ENCODE measurements around the gene TSEN2. TPM values are rescaled to one million over a fixed set of nuclear protein-coding genes. Genes with fewer than 3 reads are reported as not detected.
"Not testable (repeated sequence)": the region's sequence is repeated elsewhere in the genome, so short reads cannot be mapped to it uniquely, and the experiment has no call there.

Gene TSEN2
- polyA plus RNA-seq, 4 donors = 16.9 to 36.5 (median 25.7) TPM

DNA sequence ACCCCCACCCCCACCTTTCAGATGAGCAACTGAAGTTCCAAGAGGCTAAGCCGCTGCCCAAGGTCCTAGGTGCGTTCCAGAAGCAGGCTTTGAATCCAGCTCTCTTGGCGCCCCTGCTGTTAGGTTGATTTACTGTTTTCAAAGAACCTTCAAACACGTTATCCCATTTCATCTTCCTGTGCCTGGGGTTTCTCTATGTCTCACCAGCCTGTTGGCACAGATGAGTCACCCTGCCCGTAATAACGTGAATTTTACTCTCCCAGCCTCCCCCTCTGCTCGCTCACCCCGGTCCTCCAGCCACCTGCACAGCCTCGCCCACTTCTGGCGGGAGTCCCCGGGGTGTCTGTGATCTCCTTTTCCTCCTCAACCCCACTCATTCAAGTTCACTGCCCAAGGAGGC lies 13.0 kb upstream of the TSEN2 start:
- DNase-seq (ENCODE audit: low read depth in 4 of 4, low spot score in 2 of 4) = no peak

DNA sequence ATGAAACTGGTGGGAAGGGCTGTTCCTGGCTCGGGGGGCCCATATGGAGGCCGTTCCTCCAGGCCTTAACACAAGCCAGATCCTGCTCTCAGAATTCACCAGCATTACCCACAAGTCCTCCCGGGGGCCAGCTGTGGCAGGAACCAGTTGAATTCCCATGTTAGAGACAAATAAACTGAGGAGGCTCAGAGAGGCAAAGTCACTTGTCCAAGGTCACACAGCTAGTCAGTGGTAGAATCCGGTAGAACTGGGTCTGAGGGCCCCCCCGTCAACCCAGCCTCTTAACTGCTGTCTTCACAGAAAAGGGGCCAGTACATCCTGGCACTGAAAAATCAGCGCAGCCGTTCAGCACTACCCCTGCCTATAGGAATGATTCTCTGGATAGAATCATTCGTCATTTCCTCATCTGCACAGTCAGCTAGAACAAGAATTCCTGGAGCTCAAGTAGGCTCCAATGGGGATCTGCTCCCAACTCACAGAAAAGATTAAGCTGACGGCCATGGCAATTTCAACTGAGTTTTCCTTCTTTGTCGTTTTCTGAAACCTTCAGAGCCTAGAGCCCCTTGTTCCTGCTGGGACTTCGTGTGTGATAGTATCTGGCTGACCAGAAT lies 12.2 kb upstream of the TSEN2 start:
- no peak for DNase-seq (ENCODE audit: low read depth in 4 of 4, low spot score in 2 of 4)

DNA sequence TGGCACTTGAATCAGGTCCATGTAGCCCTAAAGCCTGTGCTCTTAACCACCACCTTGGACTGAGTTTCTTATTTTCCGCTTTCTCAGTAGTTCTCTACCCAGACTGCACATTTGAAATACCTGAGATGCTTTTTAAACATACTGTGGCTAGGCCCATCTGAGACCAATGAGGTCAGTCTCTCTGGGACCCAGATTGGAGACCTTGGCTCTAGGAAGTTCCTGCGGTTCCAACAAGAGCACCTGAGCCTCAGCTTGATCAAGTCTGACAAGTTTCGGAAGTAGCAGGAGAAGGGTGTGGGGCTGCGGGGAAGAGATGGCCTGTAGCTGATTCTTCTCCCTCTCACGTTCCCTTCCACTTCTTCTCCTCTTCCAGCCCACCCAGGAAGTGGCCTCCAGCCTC lies 11.5 kb upstream of the TSEN2 start:
- DNase-seq (ENCODE audit: low read depth in 4 of 4, low spot score in 2 of 4) = no peak

DNA sequence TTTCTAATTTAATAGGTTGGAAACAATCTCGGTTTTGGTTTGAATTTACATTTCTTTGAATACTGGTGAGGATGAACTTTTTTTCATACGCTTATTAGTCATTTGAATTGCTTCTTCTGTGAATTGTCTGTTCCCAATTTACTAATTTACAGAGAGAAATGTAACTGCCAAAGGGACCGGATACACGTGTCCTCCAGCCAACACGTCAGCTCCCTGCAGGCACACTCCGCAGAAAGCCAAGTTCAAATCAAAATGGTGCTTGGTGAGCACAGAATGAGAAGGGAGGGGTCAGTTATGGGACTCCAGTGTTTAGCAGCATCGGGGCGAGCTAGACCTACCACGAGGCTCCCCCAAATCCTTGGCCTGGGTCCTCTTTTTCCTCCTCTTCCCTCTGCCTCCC lies 10.8 kb upstream of the TSEN2 start:
- DNase-seq (ENCODE audit: low read depth in 4 of 4, low spot score in 2 of 4) = no peak

DNA sequence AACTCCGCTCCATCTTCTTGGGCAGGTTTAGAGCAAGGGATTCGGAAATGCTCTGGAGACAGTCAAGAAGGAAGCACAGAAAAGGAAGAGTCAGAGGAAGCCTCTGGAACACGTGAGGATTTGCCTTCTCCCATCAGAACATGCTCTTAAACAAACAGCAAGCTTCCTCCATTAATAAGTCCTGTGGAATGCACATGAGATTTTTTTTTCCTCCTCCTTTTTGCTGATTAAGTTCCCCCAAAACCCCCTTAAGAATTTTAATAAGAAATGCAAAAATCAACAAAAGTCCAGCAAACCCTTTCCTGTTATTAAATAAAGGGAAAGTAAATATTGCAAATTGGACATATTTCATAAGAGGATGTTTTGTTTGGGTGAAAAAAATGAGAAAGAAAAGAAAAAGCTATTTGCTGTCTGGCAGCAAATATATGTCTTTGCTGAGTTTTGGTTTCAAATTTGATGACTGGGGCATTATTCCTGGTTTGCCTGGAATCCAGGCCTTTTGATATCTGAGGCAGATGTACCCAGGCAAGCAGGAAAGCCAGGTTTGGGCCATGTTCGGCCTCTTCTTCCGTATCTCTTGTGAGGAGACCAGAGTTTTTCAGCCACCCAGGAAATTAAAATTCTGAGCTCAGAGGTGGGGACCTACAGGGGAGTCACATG lies 7.9 kb upstream of the TSEN2 start:
- no peak for DNase-seq (ENCODE audit: low read depth in 4 of 4, low spot score in 2 of 4)

DNA sequence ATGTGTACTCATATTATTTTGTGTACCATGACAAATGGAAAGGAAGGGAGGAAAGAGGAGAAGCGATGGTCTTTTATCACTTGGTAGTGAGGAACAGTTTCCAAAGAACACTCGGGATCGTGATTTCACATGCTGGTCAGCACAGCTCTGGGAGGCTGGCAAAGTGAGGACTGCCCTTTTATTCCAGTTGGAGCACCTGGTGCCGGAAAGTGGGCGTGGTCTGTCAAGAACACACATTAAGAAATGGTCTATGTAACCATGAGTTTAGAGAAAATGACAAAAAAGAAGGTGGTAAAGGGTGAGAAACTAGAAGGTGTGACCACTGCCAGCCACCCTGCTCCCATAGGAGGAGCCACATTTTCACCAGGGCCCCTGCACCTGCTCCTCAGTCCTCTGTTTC lies 7.0 kb upstream of the TSEN2 start:
- no peak for DNase-seq (ENCODE audit: low read depth in 4 of 4, low spot score in 2 of 4)

DNA sequence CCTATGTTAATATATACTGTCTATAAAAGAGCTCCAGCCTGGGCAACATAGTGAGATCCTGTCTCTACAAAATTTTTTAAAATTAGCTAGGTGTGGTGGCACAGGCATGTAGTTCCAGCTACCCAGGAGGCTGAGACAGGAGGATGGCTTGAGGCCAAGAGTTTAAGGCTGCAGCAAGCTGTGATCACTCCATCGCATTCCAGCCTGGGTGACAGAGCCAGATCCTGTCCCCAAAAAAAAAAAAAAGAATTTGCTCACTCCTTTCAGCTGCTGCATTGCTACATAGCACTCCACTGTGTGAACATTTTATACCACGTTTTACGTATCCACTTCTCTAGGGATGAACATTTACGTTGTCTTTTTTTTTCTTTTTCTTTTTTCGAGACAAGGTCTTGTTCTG lies 6.0 kb upstream of the TSEN2 start:
- no peak for DNase-seq (ENCODE audit: low read depth in 4 of 4, low spot score in 2 of 4)

DNA sequence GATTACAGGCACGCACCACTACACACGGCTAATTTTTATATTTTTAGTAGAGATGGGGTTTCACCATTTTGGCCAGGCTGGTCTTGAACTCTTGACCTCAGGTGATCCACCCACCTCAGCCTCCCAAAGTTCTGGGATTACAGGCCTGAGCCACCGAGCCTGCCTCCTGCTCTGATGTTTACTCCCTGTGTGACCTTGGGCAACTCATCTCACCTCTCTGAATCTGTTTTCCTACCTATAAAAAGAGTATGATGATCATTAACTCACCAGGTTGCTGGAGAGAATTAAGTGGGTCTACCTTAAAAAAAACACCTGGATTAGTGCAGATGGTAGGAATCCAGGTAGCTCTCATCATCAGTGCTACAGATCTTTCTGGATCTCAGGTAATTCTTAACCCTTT lies 5.1 kb upstream of the TSEN2 start:
- DNase-seq (ENCODE audit: low read depth in 4 of 4, low spot score in 2 of 4) = not testable (repeated sequence)

DNA sequence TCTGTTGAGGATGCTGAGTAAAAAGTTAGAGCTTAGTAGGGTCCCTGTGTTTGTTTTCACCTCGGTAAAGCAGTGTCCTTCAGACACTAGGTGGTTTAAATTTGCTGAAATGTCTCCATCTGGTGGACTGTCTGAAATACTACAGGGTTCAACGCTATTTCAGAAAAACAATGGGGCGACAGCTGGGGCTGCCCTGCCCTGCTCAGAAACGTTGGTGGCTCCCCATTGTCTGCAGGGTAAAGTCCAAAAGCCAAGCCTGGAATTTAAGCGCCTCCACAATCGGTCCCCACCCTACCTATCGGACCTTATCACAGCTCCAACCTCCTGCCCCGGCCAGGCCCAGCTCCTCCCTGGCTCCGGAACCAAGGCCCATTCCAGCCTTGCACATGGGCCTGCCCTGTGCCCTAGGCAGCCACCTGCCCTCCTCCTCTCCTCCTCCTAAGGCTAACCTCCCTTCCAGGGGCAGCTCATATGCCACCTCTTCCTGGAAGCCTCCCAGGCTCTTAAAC lies 4.3 kb upstream of the TSEN2 start:
- DNase-seq (ENCODE audit: low read depth in 4 of 4, low spot score in 2 of 4) = no peak

DNA sequence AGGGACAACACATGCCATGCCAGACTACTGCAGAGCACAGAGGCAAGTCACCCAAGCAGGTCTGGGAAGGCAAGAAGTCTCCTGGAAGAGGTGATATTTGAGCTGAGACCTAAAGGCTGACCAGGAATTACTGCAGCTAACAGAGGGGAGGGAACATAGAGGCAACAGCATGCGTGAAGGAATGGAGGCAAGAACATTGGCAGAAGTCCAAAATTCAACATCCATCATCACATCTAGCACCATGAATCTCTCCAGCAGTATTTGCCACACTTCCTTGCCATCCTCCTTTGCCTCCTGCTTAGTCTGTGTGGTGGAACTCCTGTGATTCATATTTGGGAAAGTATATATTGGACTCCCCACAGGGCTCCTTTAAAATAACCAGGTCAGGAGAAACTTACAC lies 870 bp upstream of the TSEN2 start:
- DNase-seq (ENCODE audit: low read depth in 4 of 4, low spot score in 2 of 4) = no peak

DNA sequence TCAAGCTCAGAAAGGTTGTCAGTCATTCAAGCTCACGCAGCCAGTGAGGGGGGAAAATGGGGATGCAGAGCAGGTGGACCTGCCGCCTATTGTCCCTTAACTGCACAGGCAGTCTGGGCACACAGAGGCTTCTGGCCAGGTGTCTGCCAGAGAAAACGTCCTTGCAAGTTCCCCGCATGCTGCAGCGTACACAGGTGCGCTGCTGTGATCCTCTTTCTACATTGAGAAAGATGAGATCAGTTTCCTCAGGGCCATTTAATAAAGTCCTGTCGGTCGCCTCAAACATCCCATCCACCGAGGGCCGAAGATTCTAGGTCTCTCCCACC lies 445 bp upstream of the TSEN2 start:
- DNase-seq (ENCODE audit: low read depth in 4 of 4, low spot score in 2 of 4) = no peak

DNA sequence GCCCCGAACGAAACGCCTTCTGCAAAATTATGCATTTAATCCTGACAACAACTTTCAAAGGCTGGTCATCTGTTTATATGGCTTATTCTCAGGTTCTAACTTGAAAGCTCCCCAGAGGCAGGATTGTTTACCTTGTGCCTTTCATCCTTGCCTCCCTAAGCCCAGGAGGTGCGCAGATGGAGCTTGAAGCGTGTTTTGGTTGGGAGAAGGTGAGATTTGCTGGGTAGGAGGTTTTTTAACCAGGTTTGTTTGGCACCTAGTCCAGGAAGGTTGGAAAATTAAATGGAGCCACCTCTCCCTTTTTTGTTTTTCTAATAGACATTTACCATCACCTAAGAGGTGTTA lies 675 bp downstream of the TSEN2 start:
- DNase-seq (ENCODE audit: low read depth in 4 of 4, low spot score in 2 of 4) = no peak

DNA sequence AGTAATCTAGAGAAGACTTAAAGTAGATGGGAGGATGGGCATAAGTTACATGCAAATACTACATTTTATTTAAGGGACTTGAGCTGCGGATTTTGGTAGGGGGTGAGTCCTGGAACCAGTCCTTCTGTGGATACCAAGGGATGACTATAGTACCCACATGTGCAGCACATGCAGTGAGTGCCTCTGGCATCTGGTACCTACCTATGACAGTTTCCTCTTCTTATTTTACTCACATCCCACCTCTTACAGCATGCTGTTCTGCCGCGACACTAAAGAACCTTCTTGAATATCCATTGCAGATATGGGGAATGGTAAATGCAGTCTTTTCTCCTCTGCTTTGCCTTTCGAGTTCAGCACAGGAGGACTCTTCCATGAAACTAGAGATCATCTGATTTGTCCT lies 1.7 kb downstream of the TSEN2 start:
- DNase-seq (ENCODE audit: low read depth in 4 of 4, low spot score in 2 of 4) = no peak

DNA sequence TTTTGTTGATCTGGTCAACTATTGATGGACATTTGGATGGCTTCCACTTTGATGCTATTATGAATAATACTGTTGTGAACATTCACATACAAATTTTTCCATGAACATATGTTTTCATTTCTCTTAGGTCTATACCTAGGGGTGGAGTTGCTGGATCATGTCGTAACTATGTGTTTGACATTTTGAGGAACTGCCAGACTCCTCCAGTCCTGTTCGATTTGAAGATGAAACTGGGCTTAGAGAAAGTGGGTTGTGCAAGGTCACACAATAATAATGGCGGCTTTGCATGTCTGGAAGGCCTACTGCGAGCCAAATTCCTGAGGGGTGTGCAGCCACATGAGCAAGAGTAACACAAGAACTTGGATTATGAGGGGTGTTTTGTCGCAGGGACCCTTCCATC lies 2.6 kb downstream of the TSEN2 start:
- no peak for DNase-seq (ENCODE audit: low read depth in 4 of 4, low spot score in 2 of 4)

DNA sequence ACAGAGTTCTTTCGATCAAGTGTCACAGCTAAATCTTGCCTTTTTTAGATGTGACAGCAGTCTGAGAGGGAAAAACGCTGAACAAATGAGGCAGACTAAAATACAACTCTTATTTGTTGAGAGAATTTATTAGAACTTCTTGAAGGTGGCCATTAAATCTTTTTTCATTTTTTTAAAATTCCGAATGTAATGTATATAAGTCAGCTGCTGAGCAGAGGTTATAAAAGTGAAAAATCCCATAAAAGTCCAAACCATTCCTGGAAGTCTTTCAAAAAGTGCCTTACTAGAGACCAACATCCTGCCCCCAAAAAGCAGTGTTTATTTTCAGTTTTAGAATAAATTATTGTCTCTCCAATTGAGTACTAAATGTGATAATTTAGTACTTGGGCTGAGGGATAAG lies 3.1 kb downstream of the TSEN2 start:
- no peak for DNase-seq (ENCODE audit: low read depth in 4 of 4, low spot score in 2 of 4)

DNA sequence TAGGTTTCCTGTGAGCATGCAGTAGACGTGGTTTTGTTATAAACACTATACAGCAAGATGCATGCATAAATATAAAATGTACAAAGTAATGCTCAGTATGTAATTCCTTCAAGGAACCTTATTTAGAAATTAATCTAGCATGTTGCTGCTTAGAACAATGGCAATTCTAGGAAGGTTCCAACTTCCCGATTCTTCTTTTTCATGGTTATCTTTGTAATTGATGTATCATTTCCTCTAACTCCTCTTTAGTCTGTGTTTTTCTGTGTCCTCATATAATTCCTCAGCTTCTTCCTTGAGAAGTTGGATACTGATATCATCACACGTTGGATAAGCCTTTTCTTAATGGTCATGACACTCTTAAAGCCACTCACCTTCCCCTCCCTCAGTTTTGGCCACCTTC lies 3.5 kb downstream of the TSEN2 start:
- no peak for DNase-seq (ENCODE audit: low read depth in 4 of 4, low spot score in 2 of 4)

DNA sequence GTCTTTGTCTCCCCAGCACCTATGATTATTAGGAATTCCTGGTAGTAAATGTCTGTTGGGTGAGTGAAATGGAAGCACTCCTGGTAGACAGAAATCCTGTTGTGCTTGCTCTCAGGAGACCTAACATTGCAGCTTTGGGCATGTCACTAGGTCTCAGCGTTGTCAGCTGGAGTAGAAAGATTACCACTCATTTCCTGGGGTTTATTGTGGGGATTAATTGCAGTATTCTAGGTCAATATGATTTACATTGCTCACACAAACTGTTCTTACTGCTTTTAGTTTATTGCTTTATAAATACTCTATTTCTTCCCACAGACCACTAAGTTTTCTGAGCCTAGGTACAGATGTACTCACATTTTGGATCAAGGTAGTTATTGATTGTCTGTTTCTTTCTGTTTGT lies 5.1 kb downstream of the TSEN2 start:
- DNase-seq (ENCODE audit: low read depth in 4 of 4, low spot score in 2 of 4) = no peak

DNA sequence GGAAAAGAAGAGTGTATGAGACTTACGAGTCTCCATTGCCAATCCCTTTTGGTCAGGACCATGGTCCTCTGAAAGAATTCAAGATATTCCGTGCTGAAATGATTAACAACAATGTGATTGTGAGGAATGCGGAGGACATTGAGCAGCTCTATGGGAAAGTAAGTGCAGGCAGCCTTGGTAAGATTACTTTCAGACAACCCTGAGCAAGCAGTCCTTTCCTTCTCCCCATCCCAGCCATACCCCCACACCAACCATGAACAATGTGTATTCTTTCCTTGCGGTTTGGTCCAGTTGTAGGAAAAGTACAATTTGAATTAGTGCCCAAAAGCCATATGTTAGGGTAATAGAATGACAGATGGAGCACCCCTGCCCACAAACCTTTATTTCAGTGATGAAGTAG lies 5.6 kb downstream of the TSEN2 start:
- no peak for DNase-seq (ENCODE audit: low read depth in 4 of 4, low spot score in 2 of 4)

DNA sequence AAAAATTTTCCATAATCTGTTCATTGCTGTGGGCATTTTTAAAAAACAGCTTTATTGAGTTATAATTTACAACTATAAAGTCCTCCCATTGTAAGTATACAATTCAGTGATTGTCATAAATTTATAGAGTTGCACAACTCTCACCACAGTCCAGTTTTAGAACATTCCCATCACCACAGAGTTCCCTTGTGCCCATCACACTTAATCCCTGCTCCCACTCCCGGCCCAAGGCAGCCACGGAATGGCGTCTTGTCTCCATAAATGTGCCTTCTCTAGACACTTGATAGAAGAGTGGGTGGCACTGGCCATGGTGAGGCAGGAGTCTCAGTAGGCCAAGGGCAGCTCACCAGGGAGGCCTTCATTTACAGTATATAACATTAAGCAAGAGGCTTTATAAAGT lies 6.3 kb downstream of the TSEN2 start:
- DNase-seq (ENCODE audit: low read depth in 4 of 4, low spot score in 2 of 4) = no peak

DNA sequence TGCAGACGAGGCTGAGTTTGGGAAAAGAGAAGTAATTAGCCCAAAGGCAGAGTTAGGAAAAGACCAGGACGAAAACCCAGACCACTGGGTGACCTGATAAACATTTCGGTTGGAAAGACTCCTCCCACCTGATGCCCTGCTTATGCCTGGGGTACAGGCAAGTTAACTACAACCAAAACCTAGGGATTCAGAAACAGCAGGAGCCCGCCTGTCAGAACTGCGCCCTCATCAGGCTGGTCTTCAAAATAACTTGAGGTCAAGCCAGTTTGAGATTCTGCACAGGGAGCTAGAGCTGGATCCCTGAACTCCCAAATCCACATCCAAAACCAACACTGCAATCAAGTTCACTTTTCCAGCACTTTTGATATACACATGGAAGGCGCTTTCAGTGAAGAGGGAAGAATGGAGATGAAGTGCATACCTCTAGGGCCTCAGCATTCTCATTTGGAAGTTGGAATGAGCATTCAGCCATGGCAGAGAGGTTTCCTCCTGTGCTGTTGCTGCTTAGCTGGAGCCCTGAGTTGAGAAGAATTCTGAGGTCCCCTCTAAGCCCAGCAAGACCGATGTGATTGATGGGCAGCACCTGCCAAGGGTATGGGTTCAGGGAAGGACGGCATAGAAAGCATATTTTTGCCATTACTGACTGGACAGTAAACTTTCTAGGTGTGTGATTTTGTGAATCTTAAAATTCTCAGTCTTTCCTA lies 11.6 kb downstream of the TSEN2 start:
- no peak for DNase-seq (ENCODE audit: low read depth in 4 of 4, low spot score in 2 of 4)

DNA sequence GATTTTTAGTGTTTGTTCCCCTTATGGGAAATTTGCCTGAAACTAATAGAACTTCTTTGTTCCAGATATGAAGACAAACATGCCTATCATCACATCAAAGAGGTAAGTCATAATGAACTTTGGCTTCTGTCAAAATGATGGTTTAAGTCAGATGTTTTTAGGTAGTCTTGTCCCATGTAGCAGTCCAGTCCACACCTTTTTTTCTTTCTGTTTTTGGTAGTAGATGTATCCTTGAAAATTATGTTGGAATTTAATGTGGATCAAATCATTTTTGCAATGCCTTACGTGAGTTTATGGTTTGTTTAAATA lies 12.1 kb downstream of the TSEN2 start:
- no peak for DNase-seq (ENCODE audit: low read depth in 4 of 4, low spot score in 2 of 4)

DNA sequence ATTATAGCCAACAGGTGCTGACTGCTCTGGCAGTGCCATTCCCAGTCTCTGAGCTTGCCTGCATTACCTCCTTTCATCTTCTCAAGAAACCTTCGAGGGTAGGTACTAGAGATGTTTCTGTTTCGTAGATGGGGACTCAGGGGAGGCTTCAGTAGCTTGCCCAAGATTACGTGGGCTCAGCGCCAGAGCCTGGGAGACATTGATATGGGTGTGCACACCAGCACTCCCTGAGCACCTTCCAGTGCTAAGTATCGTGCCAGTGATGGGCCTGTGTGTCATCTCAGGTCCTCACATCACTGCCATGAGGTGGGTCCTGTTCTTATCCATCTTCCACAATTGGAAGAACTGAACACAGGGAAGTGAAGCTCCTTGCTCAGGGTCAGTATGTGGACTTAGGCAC lies 15.2 kb downstream of the TSEN2 start:
- DNase-seq (ENCODE audit: low read depth in 4 of 4, low spot score in 2 of 4) = no peak

Data from left renal cortex interstitium (tissue), 4 donors.